H1 (cell line): ENCODE data around the gene FGF18. TPM values are rescaled to one million over a fixed set of nuclear protein-coding genes. Genes with fewer than 3 reads are reported as not detected.
"Not testable (repeated sequence)": the region's sequence is repeated elsewhere in the genome, so short reads cannot be mapped to it uniquely, and the experiment has no call there.

ENCODE experiments used
- CTCF ChIA-PET: fragments of 300-600 bp; sonication (Branson Sonifier 250); formaldehyde crosslinking; loops from one replicate; lab custom pipeline; 2021; ENCODE audit not compliant: partially characterized antibody; lab: Charles Lee
- POLR2A ChIA-PET: fragments of 300-600 bp; sonication (Branson Sonifier 250); formaldehyde crosslinking; loops from one replicate; lab custom pipeline; 2021; ENCODE audit warnings: inconsistent platforms; ENCODE audit not compliant: partially characterized antibody; lab: Charles Lee
- DNase-seq, 2 experiments: peaks; one replicate each; pipeline versions ENCODE4 v3.0.0 to v3.0.0-alpha.2; 2010 to 2022; ENCODE audit warnings: low spot score in 2 of 2, low read depth in 1 of 2, mixed read lengths in 1 of 2
- FAIRE-seq: peaks from 2 replicates; lab custom pipeline; 2011; peaks lifted over from hg19 to GRCh38; lab: Jason Lieb, UNC
- H2AFZ ChIP-seq: 2 replicates; pipeline ENCODE4 v1.8.1; 2012; ENCODE audit warnings: low read length, inconsistent platforms
- H2AK5ac ChIP-seq: 2 replicates; pipeline ENCODE4 v1.6.1; 2013; ENCODE audit warnings: low read depth, low read length
- H2BK120ac ChIP-seq: replicated peaks from 2 replicates; pipeline ENCODE3; 2013; ENCODE audit warnings: low read depth, low read length, inconsistent platforms
- H2BK12ac ChIP-seq: 2 replicates; pipeline ENCODE4 v1.6.1; 2013; ENCODE audit warnings: low read depth, low read length
- H2BK15ac ChIP-seq: 2 replicates; pipeline ENCODE4 v1.6.1; 2013; ENCODE audit warnings: low read length
- H2BK20ac ChIP-seq: 2 replicates; pipeline ENCODE4 v1.6.1; 2013; ENCODE audit warnings: low read length
- H2BK5ac ChIP-seq: 2 replicates; pipeline ENCODE4 v1.6.1; 2013; ENCODE audit warnings: low read depth, low read length
- H3K14ac ChIP-seq: 2 replicates; pipeline ENCODE4 v1.6.1; 2013; ENCODE audit warnings: inconsistent platforms; ENCODE audit not compliant: insufficient read length
- H3K18ac ChIP-seq: 2 replicates; pipeline ENCODE4 v1.6.1; 2013; ENCODE audit warnings: low read length; ENCODE audit errors: extremely low read depth
- H3K23ac ChIP-seq: 2 replicates; pipeline ENCODE4 v1.6.1; 2013; ENCODE audit warnings: inconsistent platforms; ENCODE audit not compliant: insufficient read length
- H3K23me2 ChIP-seq: 2 replicates; pipeline ENCODE4 v1.6.1; 2013; ENCODE audit warnings: low read depth, low read length
- H3K27ac ChIP-seq: 2 replicates; pipeline ENCODE4 v1.6.1; 2011; ENCODE audit warnings: low read depth, low read length, inconsistent platforms
- H3K27me3 ChIP-seq, 4 experiments: replicated peaks in 1 of 4; 1 replicate in 1 of 4; 2 replicates in 3 of 4; pipeline versions ENCODE4 v1.6.1 to v1.8.1; 2011 to 2013; ENCODE audit warnings: low read length in 3 of 4, mild to moderate bottlenecking in 3 of 4, inconsistent platforms in 2 of 4, mixed read lengths in 2 of 4, moderate library complexity in 1 of 4; ENCODE audit not compliant: control insufficient read depth in 3 of 4, insufficient read depth in 3 of 4; ENCODE audit errors: extremely low read depth in 1 of 4
- H3K36me3 ChIP-seq, 4 experiments: 2 replicates each; pipeline versions ENCODE4 v1.6.1 to v1.8.1; 2011 to 2013; ENCODE audit warnings: mild to moderate bottlenecking in 4 of 4, low read length in 3 of 4, moderate library complexity in 2 of 4, control low read depth in 1 of 4, inconsistent platforms in 1 of 4; ENCODE audit not compliant: insufficient read depth in 4 of 4, control insufficient read depth in 2 of 4
- H3K4ac ChIP-seq: replicated peaks from 2 replicates; pipeline ENCODE3; 2013; ENCODE audit warnings: low read length, low read depth, mixed read lengths, inconsistent platforms; ENCODE audit not compliant: insufficient read length
- H3K4me1 ChIP-seq, 4 experiments: replicated peaks in 1 of 4; 1 replicate in 1 of 4; 2 replicates in 3 of 4; pipeline versions ENCODE4 v1.6.1 to v1.8.1; 2011 to 2013; ENCODE audit warnings: low read length in 3 of 4, inconsistent platforms in 2 of 4, mixed read lengths in 1 of 4; ENCODE audit not compliant: insufficient read depth in 4 of 4, control insufficient read depth in 3 of 4
- H3K4me2 ChIP-seq, 2 experiments: 2 replicates each; pipeline versions ENCODE4 v1.6.1 to v1.8.1; 2011 to 2013; ENCODE audit warnings: low read depth in 2 of 2, low read length in 2 of 2, control low read depth in 1 of 2, inconsistent platforms in 1 of 2, mild to moderate bottlenecking in 1 of 2; ENCODE audit not compliant: insufficient read depth in 1 of 2
- H3K4me3 ChIP-seq, 4 experiments: fragments of 200-600, 300-600 bp in 1 of 4; sonication (generic), shearing (Covaris generic), sonication (Bioruptor Twin) in 1 of 4; 2 replicates each; pipeline versions ENCODE4 v1.5.1 to v1.8.1; 2011 to 2016; ENCODE audit warnings: low read length in 4 of 4, low read depth in 3 of 4, control low read depth in 2 of 4, inconsistent platforms in 2 of 4, mild to moderate bottlenecking in 2 of 4, mixed read lengths in 1 of 4, moderate library complexity in 1 of 4; ENCODE audit not compliant: insufficient read depth in 2 of 4; ENCODE audit errors: extremely low read depth in 1 of 4
- H3K56ac ChIP-seq: replicated peaks from 2 replicates; pipeline ENCODE3; 2013; ENCODE audit warnings: low read depth, mild to moderate bottlenecking, mixed read lengths, low read length, inconsistent platforms; ENCODE audit not compliant: insufficient read length
- H3K79me1 ChIP-seq: 2 replicates; pipeline ENCODE4 v1.6.1; 2013; ENCODE audit warnings: low read depth, low read length, control low read depth
- H3K79me2 ChIP-seq, 2 experiments: 2 replicates each; pipeline versions ENCODE4 v1.6.1 to v1.8.1; 2012 to 2013; ENCODE audit warnings: low read length in 2 of 2, mild to moderate bottlenecking in 2 of 2, inconsistent platforms in 1 of 2; ENCODE audit not compliant: insufficient read depth in 2 of 2, control insufficient read depth in 1 of 2
- H3K9ac ChIP-seq, 4 experiments: replicated peaks in 1 of 4; 1 replicate in 1 of 4; 2 replicates in 3 of 4; pipeline versions ENCODE4 v1.6.1 to v1.8.1; 2011 to 2013; ENCODE audit warnings: low read depth in 3 of 4, low read length in 3 of 4, control low read depth in 2 of 4, mild to moderate bottlenecking in 2 of 4, moderate library complexity in 2 of 4, inconsistent platforms in 1 of 4; ENCODE audit errors: extremely low read depth in 1 of 4
- H3K9me3 ChIP-seq, 2 experiments: 2 replicates each; pipeline versions ENCODE4 v1.6.1 to v1.8.1; 2012 to 2013; ENCODE audit warnings: mild to moderate bottlenecking in 2 of 2, moderate library complexity in 2 of 2, control low read depth in 1 of 2, inconsistent platforms in 1 of 2, low read depth in 1 of 2, low read length in 1 of 2, mixed read lengths in 1 of 2; ENCODE audit not compliant: insufficient read depth in 2 of 2
- H4K20me1 ChIP-seq, 2 experiments: replicated peaks in 1 of 2; 2 replicates each; pipeline versions ENCODE3 to v1.8.1; 2011 to 2013; ENCODE audit warnings: inconsistent platforms in 2 of 2, low read length in 2 of 2, mild to moderate bottlenecking in 1 of 2; ENCODE audit not compliant: insufficient read depth in 2 of 2, control insufficient read depth in 1 of 2
- H4K5ac ChIP-seq: 2 replicates; pipeline ENCODE4 v1.6.1; 2013; ENCODE audit warnings: low read length, low read depth, mixed read lengths, inconsistent platforms; ENCODE audit not compliant: insufficient read length
- H4K8ac ChIP-seq: 2 replicates; pipeline ENCODE4 v1.8.0; 2013; ENCODE audit warnings: mild to moderate bottlenecking, moderate library complexity, low read length, inconsistent platforms; ENCODE audit not compliant: insufficient read depth; ENCODE audit errors: extremely low read depth
- H4K91ac ChIP-seq: replicated peaks from 2 replicates; pipeline ENCODE3; 2013; ENCODE audit warnings: low read length, mixed read lengths, inconsistent platforms; ENCODE audit not compliant: insufficient read length
- polyA plus RNA-seq, 7 experiments: library from polyadenylated mRNA; depleted of rRNA in 3 of 7; stranded (reverse) in 5 of 7; unstranded in 2 of 7; fragments of >200 nt in 5 of 7; fragments of 200-250 nt in 2 of 7; gene quantifications; 1 replicate in 5 of 7; 2 replicates in 1 of 7; 4 replicates in 1 of 7; pipeline versions ENCODE4 v1.2.1 to v1.2.3, GENCODE V29; 2011 to 2013; ENCODE audit warnings: missing spikeins in 2 of 7, mixed read lengths in 2 of 7
- total RNA-seq: library from RNA; stranded (reverse); fragmentation: NEBNext Ultra II Directional; extraction: Animal tissue kit (Norgen Biotek cat#: 25700); gene quantifications from 2 replicates; pipeline ENCODE4 v1.2.1, GENCODE V29; 2021

Gene FGF18
- total and polyA plus RNA-seq, 2 of the 8 experiments (the other 6 are each of a cell fraction or from before 2014, with no cell fraction given), result 0.54 to 1.3 TPM

DNA sequence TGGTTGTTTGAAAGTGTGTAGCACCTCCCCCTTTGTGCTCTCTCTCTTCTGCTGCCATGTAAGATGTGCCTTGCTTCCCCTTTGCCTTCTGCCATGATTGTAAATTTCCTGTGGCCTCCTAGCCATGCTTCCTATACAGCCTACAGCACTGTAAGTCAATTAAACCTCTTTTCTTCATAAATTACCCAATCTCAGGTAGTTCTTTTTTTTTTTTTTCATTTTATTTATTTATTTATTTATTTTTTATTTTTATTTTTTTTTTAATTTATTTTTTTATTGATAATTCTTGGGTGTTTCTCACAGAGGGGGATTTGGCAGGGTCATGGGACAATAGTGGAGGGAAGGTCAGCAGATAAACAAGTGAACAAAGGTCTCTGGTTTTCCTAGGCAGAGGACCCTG, 16.7 kb upstream of the FGF18 start:
- H3K9ac ChIP-seq, H2BK15ac ChIP-seq, H3K9me3 ChIP-seq, H3K56ac ChIP-seq, H3K14ac ChIP-seq, H3K4me3 ChIP-seq, CTCF ChIA-PET, H2AK5ac ChIP-seq, H3K4ac ChIP-seq, H3K4me2 ChIP-seq, FAIRE-seq, POLR2A ChIA-PET, H3K27ac ChIP-seq, H2BK5ac ChIP-seq, H3K27me3 ChIP-seq, H3K79me1 ChIP-seq, H4K91ac ChIP-seq, H2AFZ ChIP-seq, H2BK12ac ChIP-seq, H3K23ac ChIP-seq, H2BK120ac ChIP-seq, H3K23me2 ChIP-seq, H3K18ac ChIP-seq, H3K4me1 ChIP-seq, H2BK20ac ChIP-seq, H4K8ac ChIP-seq, H4K5ac ChIP-seq, DNase-seq: not testable (repeated sequence)
- H3K36me3 ChIP-seq, result peaks cover 46 to 75% (median 71%) of the 10 kb centered on the region in 4 experiments
- H3K79me2 ChIP-seq, result peaks cover 21 to 74% of the 10 kb centered on the region in 2 experiments
- peaks cover 31 to 40% of the 10 kb centered on the region in 2 experiments for H4K20me1 ChIP-seq
